K562 (cell line): ENCODE measurements around the gene ADAMTS2. TPM values are rescaled to one million over a fixed set of nuclear protein-coding genes. Genes with fewer than 3 reads are reported as not detected.

Experiments used
- ATAC-seq: fragments of 200-7000 bp; cut with Tn5 transposase; 3 replicates; pipeline ENCODE4 v1.9.1; 2020; ENCODE audit warnings: moderate library complexity
- BruUV-seq: library from RNA; stranded (reverse); fragments of 400-500 nt; replicated peaks from 2 replicates; lab custom pipeline; 2021; lab: Mats Ljungman, UMichigan
- CTCF ChIA-PET: fragments of 300-600 bp; formaldehyde crosslinking; extraction: SDS; loops from one replicate; lab custom pipeline; 2021; ENCODE audit warnings: low intra/inter-chr PET ratio; lab: Yijun Ruan, JAX
- POLR2A ChIA-PET: fragments of 300-600, 350-650 bp; sonication (Branson Sonifier 250); formaldehyde crosslinking; extraction: SDS; loops from one replicate; lab custom pipeline; 2021; ENCODE audit warnings: antibody characterized with exemption, inconsistent platforms; lab: Yijun Ruan, JAX
- DNase-seq, 4 experiments: peaks; one replicate each; pipeline versions ENCODE4 v3.0.0 to v3.0.0-alpha.2; 2011 to 2018; ENCODE audit warnings: low spot score in 3 of 4, mixed read lengths in 3 of 4; ENCODE audit errors: extremely low read depth in 1 of 4
- FAIRE-seq: peaks from 2 replicates; lab custom pipeline; 2011; peaks lifted over from hg19 to GRCh38; lab: Jason Lieb, UNC
- H2AFZ ChIP-seq: 2 replicates; pipeline ENCODE4 v1.6.0; 2011; ENCODE audit warnings: low read depth, low read length, control low read depth, inconsistent platforms
- H3K27ac ChIP-seq: fragments of 200-600 bp; 3 replicates; pipeline ENCODE4 v1.8.0; 2011; ENCODE audit warnings: low read depth, mild to moderate bottlenecking, control low read depth, inconsistent platforms, low read length, moderate library complexity, mixed read lengths; ENCODE audit errors: extremely low read depth
- H3K27me3 ChIP-seq, 2 experiments: fragments of 300-600 bp in 1 of 2; 2 replicates in 1 of 2; 3 replicates in 1 of 2; pipeline versions ENCODE4 v1.6.0 to v1.8.0; 2011; ENCODE audit warnings: inconsistent platforms in 2 of 2, low read length in 2 of 2, mild to moderate bottlenecking in 1 of 2, mixed read lengths in 1 of 2, moderate library complexity in 1 of 2; ENCODE audit not compliant: control insufficient read depth in 2 of 2, insufficient read depth in 2 of 2
- H3K36me3 ChIP-seq: fragments of 300-600 bp; 3 replicates; pipeline ENCODE4 v1.8.0; 2011; ENCODE audit warnings: mild to moderate bottlenecking, low read length, inconsistent platforms; ENCODE audit not compliant: control insufficient read depth, insufficient read depth
- H3K4me1 ChIP-seq, 2 experiments: fragments of 200-600 bp in 1 of 2; replicated peaks in 1 of 2; 2 replicates in 1 of 2; 3 replicates in 1 of 2; pipeline versions ENCODE4 v1.5.1 to v1.8.0; 2011; ENCODE audit warnings: inconsistent platforms in 2 of 2, low read length in 2 of 2, mild to moderate bottlenecking in 1 of 2, mixed read lengths in 1 of 2, moderate library complexity in 1 of 2; ENCODE audit not compliant: control insufficient read depth in 2 of 2, insufficient read depth in 2 of 2
- H3K4me2 ChIP-seq: 2 replicates; pipeline ENCODE4 v1.6.1; 2011; ENCODE audit warnings: low read length, control low read depth, inconsistent platforms, mixed read lengths; ENCODE audit not compliant: insufficient read depth
- H3K4me3 ChIP-seq: fragments of 200-600 bp; sonication (generic), shearing (Covaris generic); 2 replicates; pipeline ENCODE4 v1.5.1; 2016; ENCODE audit warnings: control low read depth, inconsistent platforms
- H3K79me2 ChIP-seq: fragments of 200-600 bp; 3 replicates; pipeline ENCODE4 v1.8.0; 2011; ENCODE audit warnings: low read length, inconsistent platforms; ENCODE audit not compliant: control insufficient read depth, insufficient read depth
- H3K9ac ChIP-seq, 2 experiments: 2 replicates each; pipeline versions ENCODE4 v1.6.0 to v1.6.1; 2011; ENCODE audit warnings: low read depth in 2 of 2, low read length in 2 of 2, control low read depth in 1 of 2, inconsistent platforms in 1 of 2, mild to moderate bottlenecking in 1 of 2, mixed read lengths in 1 of 2; ENCODE audit not compliant: insufficient read depth in 1 of 2
- H3K9me1 ChIP-seq: one replicate; pipeline ENCODE4 v1.6.0; 2011; ENCODE audit warnings: inconsistent platforms, mild to moderate bottlenecking, low read length, moderate library complexity; ENCODE audit not compliant: control insufficient read depth, insufficient read depth
- H3K9me3 ChIP-seq: replicated peaks from 2 replicates; pipeline ENCODE4 v1.5.1; 2011; ENCODE audit warnings: low read depth, low read length, inconsistent platforms; ENCODE audit not compliant: control insufficient read depth, insufficient read depth
- H4K20me1 ChIP-seq: replicated peaks from 2 replicates; pipeline ENCODE4 v1.6.1; 2011; ENCODE audit warnings: low read length, inconsistent platforms, mixed read lengths; ENCODE audit not compliant: control insufficient read depth, insufficient read depth
- EP400 ChIP-seq: fragments of 450-650 bp; IDR thresholded peaks from 2 replicates; pipeline ENCODE4 v1.6.1; 2017; ENCODE audit warnings: antibody characterized with exemption, mild to moderate bottlenecking, moderate library complexity
- NONO ChIP-seq, 2 experiments: fragments of 200-400 bp in 1 of 2; fragments of 450-650 bp in 1 of 2; formaldehyde crosslinking in 1 of 2; IDR thresholded peaks; 2 replicates each; pipeline ENCODE4 v1.6.1; 2017; ENCODE audit warnings: low read depth in 2 of 2, mild to moderate bottlenecking in 2 of 2, moderate library complexity in 2 of 2, low read length in 1 of 2
- POLR2B ChIP-seq: fragments of 450-650 bp; IDR thresholded peaks from 2 replicates; pipeline ENCODE4 v1.6.1; 2018; ENCODE audit warnings: low read depth; ENCODE audit not compliant: partially characterized antibody
- PTRF ChIP-seq: fragments of 450-650 bp; IDR thresholded peaks from 2 replicates; pipeline ENCODE4 v1.6.1; 2016; ENCODE audit warnings: mild to moderate bottlenecking, missing genetic modification characterization, missing compliant biosample characterization
- RCOR1 ChIP-seq, 2 experiments: IDR thresholded peaks; 2 replicates each; pipeline ENCODE4 v1.6.1; 2012; ENCODE audit warnings: low read depth in 2 of 2, low read length in 2 of 2, borderline replicate concordance in 1 of 2, improper control_type of control experiment in 1 of 2
- STAT6 ChIP-seq: sonication (generic); formaldehyde crosslinking; IDR thresholded peaks from 2 replicates; pipeline ENCODE4 v1.8.1; 2023; ENCODE audit warnings: mild to moderate bottlenecking, missing genetic modification reagents
- ZNF23 ChIP-seq: fragments of 250-450 bp; sonication (Bioruptor Pico); IDR thresholded peaks from 2 replicates; pipeline ENCODE4 v1.4.0; 2020; ENCODE audit warnings: mild to moderate bottlenecking
- ZZZ3 ChIP-seq: fragments of 450-650 bp; IDR thresholded peaks from 2 replicates; pipeline ENCODE4 v1.6.1; 2016; ENCODE audit warnings: antibody characterized with exemption, mild to moderate bottlenecking, moderate library complexity
- WGBS: fragments of 100-300 bp; shearing (Covaris generic); methylation state at CpG from one replicate; pipeline ENCODE4 v1.1.6; 2016; ENCODE audit warnings: low coverage, mixed read lengths; ENCODE audit not compliant: insufficient coverage; ENCODE audit errors: missing lambda C conversion rate; 5-methylcytosine and 5-hydroxymethylcytosine counted together
- in situ Hi-C: fragments of 300-500 bp; cut with MboI; formaldehyde crosslinking; loops from 4 replicates; pipeline ENCODE4 v1.15.0; 2018; ENCODE audit warnings: inconsistent platforms, mixed read lengths
- intact Hi-C: fragments of 100-400 bp; cut with micrococcal nuclease; formaldehyde crosslinking; loops from 2 replicates; pipeline ENCODE4 v1.14.2; 2022
- polyA plus RNA-seq, 8 experiments: library from polyadenylated mRNA; depleted of rRNA in 4 of 8; stranded (reverse) in 5 of 8; unstranded in 3 of 8; fragments of >200 nt; fragmentation: Nextera tagmentation in 2 of 8; fragmentation: Illumina TruSeq in 1 of 8; extraction: Ambion mirVana in 2 of 8; extraction: Trizol in 1 of 8; gene quantifications; 2 replicates each; pipeline versions ENCODE4 v1.2.1 to v1.2.3, GENCODE V29; 2011 to 2014; ENCODE audit warnings: inconsistent platforms in 1 of 8, missing spikeins in 1 of 8
- total RNA-seq, 7 experiments: library from RNA; depleted of rRNA in 6 of 7; stranded (reverse); fragments of >200 nt in 6 of 7; fragmentation: Illumina TruSeq in 2 of 7; extraction: Trizol in 2 of 7; gene quantifications; 2 replicates each; pipeline versions ENCODE4 v1.2.1 to v1.2.3, GENCODE V29; 2011 to 2021; ENCODE audit warnings: low replicate concordance in 1 of 7

Gene ADAMTS2
- total and polyA plus RNA-seq, 9 of the 15 experiments (the other 6 are each of a cell fraction or from before 2014, with no cell fraction given), result not detected

GRCh38 chr5:179163236-179164155 lies 181.8 kb downstream of the ADAMTS2 start:
- FAIRE-seq, result no peak
- TF ChIP-seq ZZZ3 (no peak), EP400 (no peak), ZNF23 (CRISPR knock-in tag) (no peak), POLR2B (no peak), RCOR1 (IDR thresholded peaks at IDR 0.05; ENCODE audit: borderline replicate concordance in 1 of 2, low read depth in 2 of 2, low read length in 2 of 2) (no peak), PTRF (tag) (no peak), NONO (IDR thresholded peaks at IDR 0.05; ENCODE audit: low read depth in 2 of 2, low read length in 1 of 2) (no peak), STAT6 (no peak)
- TF ChIP-seq, all 486 proteins: peak for 0
- no peaks in the 10 kb centered on the region for H3K9me3 ChIP-seq
- no peaks in the 10 kb centered on the region; the same call in 1 of the 2 replicates for H4K20me1 ChIP-seq
- H3K9me1 ChIP-seq, result no peaks in the 10 kb centered on the region
- ATAC-seq, result no peak
- ChIA-PET POLR2A (interaction anchor here (0.7 kb wide), 1 partner anchor 26 kb away, joined by 3 read pairs; no protein-coding TSS in a partner anchor), CTCF (no interaction called here)
- in situ Hi-C loops, result no loop called here
- H2AFZ ChIP-seq, result no peak overlapping the region
- no peak overlapping the region for H3K4me3 ChIP-seq
- peaks cover 3 to 70% of the 10 kb centered on the region in 2 experiments; a peak in 3 of 5 replicates for H3K27me3 ChIP-seq
- 1% methylated on average over 15 of the region's 15 CpGs for WGBS
- intact Hi-C loops, result no loop called here
- BruUV-seq, result no TSS peak
- no peak overlapping the region for H3K4me2 ChIP-seq
- peaks cover 0 to 14% of the 10 kb centered on the region in 2 experiments; a peak in 2 of 5 replicates for H3K4me1 ChIP-seq
- no peak overlapping the region for H3K9ac ChIP-seq
- DNase-seq, result no peak
- no peak overlapping the region for H3K27ac ChIP-seq
- no peaks in the 10 kb centered on the region for H3K79me2 ChIP-seq
- H3K36me3 ChIP-seq, result no peaks in the 10 kb centered on the region
